ENCODE data around the gene CNTN1.
"Not testable (repeated sequence)": the region's sequence is repeated elsewhere in the genome, so short reads cannot be mapped to it uniquely, and the experiment has no call there.

Gene CNTN1

GRCh38 chr12:41067941-41068645, 375.9 kb downstream of the CNTN1 start:
- H3K4me3 ChIP-seq (ENCODE audit: control insufficient read depth, low read depth, low read length), result no peak overlapping the region
- DNase-seq (ENCODE audit: low read depth), result no peak
- no peak for TF ChIP-seq CTCF (conservative IDR thresholded peaks at IDR 0.05; ENCODE audit: control insufficient read depth, insufficient read depth, low read depth, low read length)

GRCh38 chr12:41073633-41074472, 381.6 kb downstream of the CNTN1 start:
- no peak overlapping the region for H3K4me3 ChIP-seq (ENCODE audit: control insufficient read depth, low read depth, low read length)
- DNase-seq (ENCODE audit: low read depth), result no peak
- no peak for TF ChIP-seq CTCF (conservative IDR thresholded peaks at IDR 0.05; ENCODE audit: control insufficient read depth, insufficient read depth, low read depth, low read length)

- H3K4me3 ChIP-seq (ENCODE audit: control insufficient read depth, low read depth, low read length), result no peak overlapping the region
- no peak for TF ChIP-seq CTCF (conservative IDR thresholded peaks at IDR 0.05; ENCODE audit: control insufficient read depth, insufficient read depth, low read depth, low read length)
- DNase-seq (ENCODE audit: low read depth), result no peak
These were observed 382.2 kb downstream of the CNTN1 start for GRCh38 chr12:41074473-41074769.

GRCh38 chr12:41076114-41076513, 383.9 kb downstream of the CNTN1 start:
- TF ChIP-seq CTCF (conservative IDR thresholded peaks at IDR 0.05; ENCODE audit: control insufficient read depth, insufficient read depth, low read depth, low read length), result no peak
- no peak overlapping the region for H3K4me3 ChIP-seq (ENCODE audit: control insufficient read depth, low read depth, low read length)
- no peak for DNase-seq (ENCODE audit: low read depth)

GRCh38 chr12:41081241-41081640, 389.0 kb downstream of the CNTN1 start:
- not testable (repeated sequence) for DNase-seq (ENCODE audit: low read depth); H3K4me3 ChIP-seq (ENCODE audit: control insufficient read depth, low read depth, low read length)

GRCh38 chr12:41089438-41089837, 397.2 kb downstream of the CNTN1 start:
- no peak overlapping the region for H3K4me3 ChIP-seq (ENCODE audit: control insufficient read depth, low read depth, low read length)
- DNase-seq (ENCODE audit: low read depth), result no peak
- no peak for TF ChIP-seq CTCF (conservative IDR thresholded peaks at IDR 0.05; ENCODE audit: control insufficient read depth, insufficient read depth, low read depth, low read length)

GRCh38 chr12:41092115-41092514, 399.9 kb downstream of the CNTN1 start:
- H3K4me3 ChIP-seq (ENCODE audit: control insufficient read depth, low read depth, low read length), result no peak overlapping the region
- TF ChIP-seq CTCF (conservative IDR thresholded peaks at IDR 0.05; ENCODE audit: control insufficient read depth, insufficient read depth, low read depth, low read length), result no peak
- no peak for DNase-seq (ENCODE audit: low read depth)
